H1 (cell line): Measurements from ENCODE around the gene BMPR1A. TPM values are rescaled to one million over a fixed set of nuclear protein-coding genes. Genes with fewer than 3 reads are reported as not detected.

Source experiments
- CTCF ChIA-PET: fragments of 300-600 bp; sonication (Branson Sonifier 250); formaldehyde crosslinking; loops from one replicate; lab custom pipeline; 2021; ENCODE audit not compliant: partially characterized antibody; lab: Charles Lee
- POLR2A ChIA-PET: fragments of 300-600 bp; sonication (Branson Sonifier 250); formaldehyde crosslinking; loops from one replicate; lab custom pipeline; 2021; ENCODE audit warnings: inconsistent platforms; ENCODE audit not compliant: partially characterized antibody; lab: Charles Lee
- DNase-seq, 2 experiments: peaks; one replicate each; pipeline versions ENCODE4 v3.0.0 to v3.0.0-alpha.2; 2010 to 2022; ENCODE audit warnings: low spot score in 2 of 2, low read depth in 1 of 2, mixed read lengths in 1 of 2
- FAIRE-seq: peaks from 2 replicates; lab custom pipeline; 2011; peaks lifted over from hg19 to GRCh38; lab: Jason Lieb, UNC
- H2AFZ ChIP-seq: 2 replicates; pipeline ENCODE4 v1.8.1; 2012; ENCODE audit warnings: low read length, inconsistent platforms
- H2AK5ac ChIP-seq: 2 replicates; pipeline ENCODE4 v1.6.1; 2013; ENCODE audit warnings: low read depth, low read length
- H2BK120ac ChIP-seq: replicated peaks from 2 replicates; pipeline ENCODE3; 2013; ENCODE audit warnings: low read depth, low read length, inconsistent platforms
- H2BK12ac ChIP-seq: 2 replicates; pipeline ENCODE4 v1.6.1; 2013; ENCODE audit warnings: low read depth, low read length
- H2BK15ac ChIP-seq: 2 replicates; pipeline ENCODE4 v1.6.1; 2013; ENCODE audit warnings: low read length
- H2BK20ac ChIP-seq: 2 replicates; pipeline ENCODE4 v1.6.1; 2013; ENCODE audit warnings: low read length
- H2BK5ac ChIP-seq: 2 replicates; pipeline ENCODE4 v1.6.1; 2013; ENCODE audit warnings: low read depth, low read length
- H3K14ac ChIP-seq: 2 replicates; pipeline ENCODE4 v1.6.1; 2013; ENCODE audit warnings: inconsistent platforms; ENCODE audit not compliant: insufficient read length
- H3K18ac ChIP-seq: 2 replicates; pipeline ENCODE4 v1.6.1; 2013; ENCODE audit warnings: low read length; ENCODE audit errors: extremely low read depth
- H3K23ac ChIP-seq: 2 replicates; pipeline ENCODE4 v1.6.1; 2013; ENCODE audit warnings: inconsistent platforms; ENCODE audit not compliant: insufficient read length
- H3K23me2 ChIP-seq: 2 replicates; pipeline ENCODE4 v1.6.1; 2013; ENCODE audit warnings: low read depth, low read length
- H3K27ac ChIP-seq: 2 replicates; pipeline ENCODE4 v1.6.1; 2011; ENCODE audit warnings: low read depth, low read length, inconsistent platforms
- H3K27me3 ChIP-seq, 4 experiments: replicated peaks in 1 of 4; 1 replicate in 1 of 4; 2 replicates in 3 of 4; pipeline versions ENCODE4 v1.6.1 to v1.8.1; 2011 to 2013; ENCODE audit warnings: low read length in 3 of 4, mild to moderate bottlenecking in 3 of 4, inconsistent platforms in 2 of 4, mixed read lengths in 2 of 4, moderate library complexity in 1 of 4; ENCODE audit not compliant: control insufficient read depth in 3 of 4, insufficient read depth in 3 of 4; ENCODE audit errors: extremely low read depth in 1 of 4
- H3K36me3 ChIP-seq, 4 experiments: 2 replicates each; pipeline versions ENCODE4 v1.6.1 to v1.8.1; 2011 to 2013; ENCODE audit warnings: mild to moderate bottlenecking in 4 of 4, low read length in 3 of 4, moderate library complexity in 2 of 4, control low read depth in 1 of 4, inconsistent platforms in 1 of 4; ENCODE audit not compliant: insufficient read depth in 4 of 4, control insufficient read depth in 2 of 4
- H3K4ac ChIP-seq: replicated peaks from 2 replicates; pipeline ENCODE3; 2013; ENCODE audit warnings: low read length, low read depth, mixed read lengths, inconsistent platforms; ENCODE audit not compliant: insufficient read length
- H3K4me1 ChIP-seq, 4 experiments: replicated peaks in 1 of 4; 1 replicate in 1 of 4; 2 replicates in 3 of 4; pipeline versions ENCODE4 v1.6.1 to v1.8.1; 2011 to 2013; ENCODE audit warnings: low read length in 3 of 4, inconsistent platforms in 2 of 4, mixed read lengths in 1 of 4; ENCODE audit not compliant: insufficient read depth in 4 of 4, control insufficient read depth in 3 of 4
- H3K4me2 ChIP-seq, 2 experiments: 2 replicates each; pipeline versions ENCODE4 v1.6.1 to v1.8.1; 2011 to 2013; ENCODE audit warnings: low read depth in 2 of 2, low read length in 2 of 2, control low read depth in 1 of 2, inconsistent platforms in 1 of 2, mild to moderate bottlenecking in 1 of 2; ENCODE audit not compliant: insufficient read depth in 1 of 2
- H3K4me3 ChIP-seq, 4 experiments: fragments of 200-600, 300-600 bp in 1 of 4; sonication (generic), shearing (Covaris generic), sonication (Bioruptor Twin) in 1 of 4; 2 replicates each; pipeline versions ENCODE4 v1.5.1 to v1.8.1; 2011 to 2016; ENCODE audit warnings: low read length in 4 of 4, low read depth in 3 of 4, control low read depth in 2 of 4, inconsistent platforms in 2 of 4, mild to moderate bottlenecking in 2 of 4, mixed read lengths in 1 of 4, moderate library complexity in 1 of 4; ENCODE audit not compliant: insufficient read depth in 2 of 4; ENCODE audit errors: extremely low read depth in 1 of 4
- H3K56ac ChIP-seq: replicated peaks from 2 replicates; pipeline ENCODE3; 2013; ENCODE audit warnings: low read depth, mild to moderate bottlenecking, mixed read lengths, low read length, inconsistent platforms; ENCODE audit not compliant: insufficient read length
- H3K79me1 ChIP-seq: 2 replicates; pipeline ENCODE4 v1.6.1; 2013; ENCODE audit warnings: low read depth, low read length, control low read depth
- H3K79me2 ChIP-seq, 2 experiments: 2 replicates each; pipeline versions ENCODE4 v1.6.1 to v1.8.1; 2012 to 2013; ENCODE audit warnings: low read length in 2 of 2, mild to moderate bottlenecking in 2 of 2, inconsistent platforms in 1 of 2; ENCODE audit not compliant: insufficient read depth in 2 of 2, control insufficient read depth in 1 of 2
- H3K9ac ChIP-seq, 4 experiments: replicated peaks in 1 of 4; 1 replicate in 1 of 4; 2 replicates in 3 of 4; pipeline versions ENCODE4 v1.6.1 to v1.8.1; 2011 to 2013; ENCODE audit warnings: low read depth in 3 of 4, low read length in 3 of 4, control low read depth in 2 of 4, mild to moderate bottlenecking in 2 of 4, moderate library complexity in 2 of 4, inconsistent platforms in 1 of 4; ENCODE audit errors: extremely low read depth in 1 of 4
- H3K9me3 ChIP-seq, 2 experiments: 2 replicates each; pipeline versions ENCODE4 v1.6.1 to v1.8.1; 2012 to 2013; ENCODE audit warnings: mild to moderate bottlenecking in 2 of 2, moderate library complexity in 2 of 2, control low read depth in 1 of 2, inconsistent platforms in 1 of 2, low read depth in 1 of 2, low read length in 1 of 2, mixed read lengths in 1 of 2; ENCODE audit not compliant: insufficient read depth in 2 of 2
- H4K20me1 ChIP-seq, 2 experiments: replicated peaks in 1 of 2; 2 replicates each; pipeline versions ENCODE3 to v1.8.1; 2011 to 2013; ENCODE audit warnings: inconsistent platforms in 2 of 2, low read length in 2 of 2, mild to moderate bottlenecking in 1 of 2; ENCODE audit not compliant: insufficient read depth in 2 of 2, control insufficient read depth in 1 of 2
- H4K5ac ChIP-seq: 2 replicates; pipeline ENCODE4 v1.6.1; 2013; ENCODE audit warnings: low read length, low read depth, mixed read lengths, inconsistent platforms; ENCODE audit not compliant: insufficient read length
- H4K8ac ChIP-seq: 2 replicates; pipeline ENCODE4 v1.8.0; 2013; ENCODE audit warnings: mild to moderate bottlenecking, moderate library complexity, low read length, inconsistent platforms; ENCODE audit not compliant: insufficient read depth; ENCODE audit errors: extremely low read depth
- H4K91ac ChIP-seq: replicated peaks from 2 replicates; pipeline ENCODE3; 2013; ENCODE audit warnings: low read length, mixed read lengths, inconsistent platforms; ENCODE audit not compliant: insufficient read length
- CTCF ChIP-seq, 3 experiments: IDR thresholded peaks; 1 replicate in 2 of 3; 2 replicates in 1 of 3; pipeline versions ENCODE4 v1.5.1 to v1.6.1; 2011; ENCODE audit warnings: low read length in 3 of 3, mild to moderate bottlenecking in 3 of 3, inconsistent platforms in 2 of 3, low read depth in 1 of 3, moderate library complexity in 1 of 3; ENCODE audit not compliant: insufficient read depth in 1 of 3; ENCODE audit errors: control extremely low read depth in 1 of 3
- TBP ChIP-seq: IDR thresholded peaks from 2 replicates; pipeline ENCODE4 v1.6.1; 2011; ENCODE audit warnings: low read depth, low read length, improper control_type of control experiment
- TEAD4 ChIP-seq: IDR thresholded peaks from 2 replicates; pipeline ENCODE4 v1.6.1; 2012; ENCODE audit warnings: low read depth, low read length, inconsistent platforms, mixed read lengths
- WGBS, 2 experiments: shearing (Covaris generic) in 1 of 2; methylation state at CpG; one replicate each; pipeline versions ENCODE4 v1.1.6 to v1.1.7; 2013 to 2015; ENCODE audit warnings: low lambda C conversion rate in 2 of 2, mixed read lengths in 2 of 2, inconsistent platforms in 1 of 2, low coverage in 1 of 2, missing lambda C conversion rate in 1 of 2; ENCODE audit not compliant: insufficient replicate concordance in 2 of 2, insufficient coverage in 1 of 2, insufficient read length in 1 of 2; ENCODE audit errors: extremely low coverage in 1 of 2, missing lambda C conversion rate in 1 of 2; 5-methylcytosine and 5-hydroxymethylcytosine counted together
- polyA plus RNA-seq, 7 experiments: library from polyadenylated mRNA; depleted of rRNA in 3 of 7; stranded (reverse) in 5 of 7; unstranded in 2 of 7; fragments of >200 nt in 5 of 7; fragments of 200-250 nt in 2 of 7; gene quantifications; 1 replicate in 5 of 7; 2 replicates in 1 of 7; 4 replicates in 1 of 7; pipeline versions ENCODE4 v1.2.1 to v1.2.3, GENCODE V29; 2011 to 2013; ENCODE audit warnings: missing spikeins in 2 of 7, mixed read lengths in 2 of 7
- total RNA-seq: library from RNA; stranded (reverse); fragmentation: NEBNext Ultra II Directional; extraction: Animal tissue kit (Norgen Biotek cat#: 25700); gene quantifications from 2 replicates; pipeline ENCODE4 v1.2.1, GENCODE V29; 2021

The BMPR1A gene
- total and polyA plus RNA-seq, 2 of the 8 experiments (the other 6 are each of a cell fraction or from before 2014, with no cell fraction given): 34.4 to 129 TPM

DNA sequence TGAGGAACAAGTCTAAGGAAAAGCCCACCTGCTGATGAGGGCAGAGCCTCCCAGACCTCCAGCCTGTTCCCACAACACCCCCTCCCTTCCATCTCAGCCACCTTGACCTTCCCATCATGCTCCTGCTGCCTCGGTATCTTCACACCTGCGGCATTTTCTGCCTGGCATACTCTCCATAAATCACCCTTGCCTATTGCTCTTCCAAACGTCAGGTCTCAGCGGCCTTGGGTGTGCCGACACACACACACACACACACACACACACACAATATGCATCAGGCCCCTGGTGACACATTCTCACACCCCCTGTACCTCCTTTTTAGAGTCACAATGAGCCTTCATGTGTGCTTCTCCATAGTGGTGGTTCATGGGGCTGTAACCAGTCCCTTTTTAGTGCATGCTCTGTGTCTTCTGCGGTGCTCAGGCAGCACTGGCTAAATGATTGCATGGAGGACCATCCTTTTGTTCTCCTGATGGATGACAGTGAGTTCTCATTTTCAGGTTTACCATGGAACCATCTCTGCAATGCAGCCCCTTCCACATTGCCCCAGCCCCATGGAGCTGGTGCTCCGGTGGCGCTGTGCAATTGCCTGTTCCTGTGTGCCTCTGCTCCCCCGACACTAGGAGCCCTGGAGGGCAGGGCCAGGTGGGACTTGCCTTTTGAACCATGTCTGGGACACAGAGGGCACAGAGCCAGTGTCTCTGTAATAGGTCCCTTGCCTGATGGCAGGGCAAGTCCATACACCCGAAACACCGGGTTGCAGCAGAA lies 216.4 kb downstream of the BMPR1A start:
- H2BK15ac ChIP-seq: no peak overlapping the region; the same call in none of the 2 replicates
- H4K20me1 ChIP-seq: no peaks in the 10 kb centered on the region
- no peak overlapping the region for H3K4me3 ChIP-seq
- WGBS, 2 experiments: 89% methylated on average over 11 of the region's 11 CpGs; no CpG with 5 or more reads in 1 of the 2 experiments
- H3K79me1 ChIP-seq: no peaks in the 10 kb centered on the region
- peak overlapping the region; percentile 62; the same call in 1 of the 2 replicates for H3K18ac ChIP-seq
- H2BK20ac ChIP-seq: no peak overlapping the region
- H2BK12ac ChIP-seq: peak overlapping the region; percentile 82
- peaks cover 4 to 24% (median 18%) of the 10 kb centered on the region in 4 experiments for H3K4me1 ChIP-seq
- no peak overlapping the region for H3K9ac ChIP-seq
- H3K9me3 ChIP-seq: no peaks in the 10 kb centered on the region
- no peak overlapping the region for H3K4ac ChIP-seq
- no peak overlapping the region for H4K5ac ChIP-seq
- H3K36me3 ChIP-seq: no peaks in the 10 kb centered on the region
- no peak overlapping the region for H2AFZ ChIP-seq
- H2BK5ac ChIP-seq: no peak overlapping the region
- DNase-seq (peak in 1 of 2 experiments; percentile 47), FAIRE-seq (no peak)
- ChIA-PET POLR2A (no interaction called here), CTCF (interaction anchor here (0.6 kb wide), 2 partner anchors 33 to 100 kb away, joined by 3 read pairs; no protein-coding TSS in a partner anchor)
- peak overlapping the region; percentile 36 for H4K8ac ChIP-seq
- no peak overlapping the region for H3K27ac ChIP-seq
- no peak overlapping the region; a peak in 1 of 4 replicates for H3K4me2 ChIP-seq
- no peaks in the 10 kb centered on the region for H3K79me2 ChIP-seq
- no peak overlapping the region for H3K14ac ChIP-seq
- 0 out of 2 replicates have a peak overlapping the region, but pooled peaks have one; percentile 82 for H2AK5ac ChIP-seq
- peaks cover 1 to 20% (median 16%) of the 10 kb centered on the region in 4 experiments for H3K27me3 ChIP-seq
- H3K23me2 ChIP-seq: peaks cover 12% of the 10 kb centered on the region; the same call in 1 of the 2 replicates
- H3K23ac ChIP-seq: no peak overlapping the region
- no peak overlapping the region for H2BK120ac ChIP-seq
- H3K56ac ChIP-seq: no peak overlapping the region
- no peak overlapping the region for H4K91ac ChIP-seq
- TF ChIP-seq TBP (no peak), TEAD4 (no peak), CTCF (IDR thresholded peaks at IDR 0.05; ENCODE audit: control extremely low read depth in 1 of 3, insufficient read depth in 1 of 3, low read depth in 1 of 3, low read length in 3 of 3) (no peak)
